ENCODE results near the gene LYSMD1. TPM values are rescaled to one million over a fixed set of nuclear protein-coding genes. Genes with fewer than 3 reads are reported as not detected.

Gene LYSMD1
- total and polyA plus RNA-seq, 2 donors (not counting 3 experiments of a cell fraction or from before 2014, with no cell fraction given), result 1.7 to 8.2 TPM

DNA sequence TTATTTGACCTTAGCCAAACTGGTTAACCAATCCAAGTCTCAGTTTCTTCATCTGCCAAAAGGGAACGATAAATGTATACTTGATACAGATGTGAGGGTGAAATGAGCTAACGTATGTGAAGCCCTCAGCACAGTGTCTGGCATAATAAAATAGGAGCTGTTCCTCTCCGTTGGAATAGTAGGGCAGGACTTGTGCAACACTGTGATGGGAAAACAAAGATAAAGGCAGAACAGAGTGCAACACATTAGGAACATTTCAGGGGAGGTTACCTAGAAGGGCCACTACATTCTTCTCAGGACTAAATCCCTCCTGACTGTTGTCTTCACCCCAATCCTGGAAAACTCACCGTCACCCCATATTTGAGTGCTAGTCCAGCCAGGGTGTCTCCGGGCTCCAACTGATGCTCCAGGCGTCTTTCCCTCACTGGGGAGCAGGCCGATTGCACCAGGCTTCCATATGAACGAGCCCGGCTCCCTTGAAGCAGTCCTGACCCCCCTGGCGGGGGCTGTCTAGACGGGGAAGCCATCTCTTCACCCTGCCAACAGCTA, 896 bp downstream of the LYSMD1 start:
- Histone ChIP-seq H3K4me1 (ENCODE audit: control insufficient read depth, extremely low read depth, insufficient read depth, low read length) (peaks cover 19% of the 10 kb centered on the region), H3K9me1 (replicated peaks; ENCODE audit: control insufficient read depth, extremely low read depth, insufficient read depth, low read length) (no peaks in the 10 kb centered on the region), H3K9ac (replicated peaks; ENCODE audit: extremely low read depth, insufficient read depth, low read length) (peak overlapping the region; percentile 94), H2AFZ (ENCODE audit: low read depth, low read length) (peak overlapping the region; percentile 90), H4K20me1 (replicated peaks; ENCODE audit: control insufficient read depth, extremely low read depth, insufficient read depth, low read length) (no peaks in the 10 kb centered on the region), H3K36me3 (ENCODE audit: control insufficient read depth in 2 of 2, extremely low read depth in 1 of 2, insufficient read depth in 2 of 2, low read length in 2 of 2) (peaks cover 0 to 13% of the 10 kb centered on the region in 2 experiments), H3K79me2 (ENCODE audit: control insufficient read depth, insufficient read depth, low read length) (peaks cover 21% of the 10 kb centered on the region), H3K4me2 (ENCODE audit: insufficient read depth, low read length) (peak overlapping the region; percentile 92), H3K27me3 (ENCODE audit: control insufficient read depth in 2 of 2, insufficient read depth in 2 of 2, low read length in 2 of 2) (no peaks in the 10 kb centered on the region), H3K4me3 (replicated peaks in 1 of 3; ENCODE audit: insufficient read depth in 1 of 3, low read depth in 1 of 3, low read length in 3 of 3) (peak overlapping the region; percentile 65 to 89 (median 81)), H3K27ac (ENCODE audit: insufficient read depth, low read depth, low read length) (peak overlapping the region; percentile 61), H3K9me3 (replicated peaks; ENCODE audit: control insufficient read depth, insufficient read depth, low read length) (no peaks in the 10 kb centered on the region)
- DNase-seq (ENCODE audit: low read depth, low spot score) (no peak), FAIRE-seq (peak; percentile 37)
- dilution Hi-C loops (cut with MboI; ENCODE audit: extremely low pct_ligation_motif_present, low sequenced_read_pairs), result no loop called here
- BruUV-seq (replicated peaks), result no TSS peak
- CTCF ChIA-PET, result interaction anchor here (0.6 to 2.9 kb wide), 10 partner anchors 8 to 140 kb away, joined by 3 to 17 read pairs (median 4); partner anchors contain the start of gene TNFAIP8L2
- POLR2A ChIA-PET, result interaction anchor here (0.8 kb wide), 1 partner anchor 585 kb away, joined by 3 read pairs; the partner anchor contains the start of gene MCL1
- TF ChIP-seq JUN (IDR thresholded peaks at IDR 0.05; ENCODE audit: borderline replicate concordance, insufficient read depth, insufficient read length, low read depth) (no peak), POLR2AphosphoS5 (IDR thresholded peaks at IDR 0.05; ENCODE audit: insufficient read depth, low read depth, low read length) (peak; percentile 28)
- intact Hi-C loops (cut with micrococcal nuclease), result loop anchor here (1.0 kb wide), 2 partner anchors 19 to 25 kb away; partner anchors contain the start of genes SEMA6C and VPS72

DNA sequence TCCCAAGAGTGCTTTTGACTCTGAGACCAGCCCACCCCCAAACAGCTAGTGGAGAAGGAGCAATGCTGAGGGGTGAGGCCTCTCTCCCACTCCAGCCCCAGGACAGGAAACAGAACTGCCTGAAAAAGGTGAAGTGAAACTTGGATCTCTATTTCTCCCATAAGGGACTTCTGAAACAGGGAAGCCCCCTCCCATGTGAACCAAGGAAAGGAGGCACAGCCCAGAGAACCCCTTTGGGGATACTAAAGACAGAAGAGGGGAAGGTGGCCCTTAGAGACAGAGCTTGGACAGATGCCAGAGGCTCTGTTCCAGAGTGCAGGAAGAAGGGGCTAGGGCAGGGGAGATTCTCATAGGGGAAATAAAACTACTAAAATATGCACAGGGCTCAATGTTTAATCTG, 6.3 kb downstream of the LYSMD1 start:
- ChIA-PET POLR2A (no interaction called here), CTCF (interaction anchor here (1.5 to 11.7 kb wide), 3 partner anchors 58 to 135 kb away, joined by 4 to 623 read pairs (median 7); no protein-coding TSS in a partner anchor)
- no peak overlapping the region for H2AFZ ChIP-seq (ENCODE audit: low read depth, low read length)
- no peak overlapping the region for H3K27ac ChIP-seq (ENCODE audit: insufficient read depth, low read depth, low read length)
- H3K4me3 ChIP-seq (replicated peaks in 1 of 3; ENCODE audit: insufficient read depth in 1 of 3, low read depth in 1 of 3, low read length in 3 of 3), result no peak overlapping the region
- no peak overlapping the region for H3K4me2 ChIP-seq (ENCODE audit: insufficient read depth, low read length)
- H4K20me1 ChIP-seq (replicated peaks; ENCODE audit: control insufficient read depth, extremely low read depth, insufficient read depth, low read length), result no peaks in the 10 kb centered on the region
- H3K36me3 ChIP-seq (ENCODE audit: control insufficient read depth in 2 of 2, extremely low read depth in 1 of 2, insufficient read depth in 2 of 2, low read length in 2 of 2), result peaks cover 2 to 16% of the 10 kb centered on the region in 2 experiments
- intact Hi-C loops (cut with micrococcal nuclease), result no loop called here
- no peaks in the 10 kb centered on the region for H3K27me3 ChIP-seq (ENCODE audit: control insufficient read depth in 2 of 2, insufficient read depth in 2 of 2, low read length in 2 of 2)
- TF ChIP-seq MYC (IDR thresholded peaks at IDR 0.05; ENCODE audit: low read depth, low read length) (no peak), FOS (IDR thresholded peaks at IDR 0.05; ENCODE audit: borderline replicate concordance, insufficient read depth, low read length) (no peak), POLR2A (IDR thresholded peaks at IDR 0.05; ENCODE audit: low read depth, low read length) (no peak), EZH2 (IDR thresholded peaks at IDR 0.05; ENCODE audit: borderline replicate concordance, low read depth, low read length, severe bottlenecking) (no peak), GATA2 (IDR thresholded peaks at IDR 0.05; ENCODE audit: insufficient read depth, insufficient read length, low read depth, low read length) (no peak), JUN (IDR thresholded peaks at IDR 0.05; ENCODE audit: borderline replicate concordance, insufficient read depth, insufficient read length, low read depth) (no peak), POLR2AphosphoS5 (IDR thresholded peaks at IDR 0.05; ENCODE audit: insufficient read depth, low read depth, low read length) (no peak)
- TF ChIP-seq, protein P1, sequence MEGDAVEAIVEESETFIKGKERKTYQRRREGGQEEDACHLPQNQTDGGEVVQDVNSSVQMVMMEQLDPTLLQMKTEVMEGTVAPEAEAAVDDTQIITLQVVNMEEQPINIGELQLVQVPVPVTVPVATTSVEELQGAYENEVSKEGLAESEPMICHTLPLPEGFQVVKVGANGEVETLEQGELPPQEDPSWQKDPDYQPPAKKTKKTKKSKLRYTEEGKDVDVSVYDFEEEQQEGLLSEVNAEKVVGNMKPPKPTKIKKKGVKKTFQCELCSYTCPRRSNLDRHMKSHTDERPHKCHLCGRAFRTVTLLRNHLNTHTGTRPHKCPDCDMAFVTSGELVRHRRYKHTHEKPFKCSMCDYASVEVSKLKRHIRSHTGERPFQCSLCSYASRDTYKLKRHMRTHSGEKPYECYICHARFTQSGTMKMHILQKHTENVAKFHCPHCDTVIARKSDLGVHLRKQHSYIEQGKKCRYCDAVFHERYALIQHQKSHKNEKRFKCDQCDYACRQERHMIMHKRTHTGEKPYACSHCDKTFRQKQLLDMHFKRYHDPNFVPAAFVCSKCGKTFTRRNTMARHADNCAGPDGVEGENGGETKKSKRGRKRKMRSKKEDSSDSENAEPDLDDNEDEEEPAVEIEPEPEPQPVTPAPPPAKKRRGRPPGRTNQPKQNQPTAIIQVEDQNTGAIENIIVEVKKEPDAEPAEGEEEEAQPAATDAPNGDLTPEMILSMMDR (IDR thresholded peaks at IDR 0.05; ENCODE audit: extremely low read depth in 1 of 2, insufficient read depth in 1 of 2, low read depth in 1 of 2, low read length in 2 of 2), result no peak
- TF ChIP-seq, protein P2, sequence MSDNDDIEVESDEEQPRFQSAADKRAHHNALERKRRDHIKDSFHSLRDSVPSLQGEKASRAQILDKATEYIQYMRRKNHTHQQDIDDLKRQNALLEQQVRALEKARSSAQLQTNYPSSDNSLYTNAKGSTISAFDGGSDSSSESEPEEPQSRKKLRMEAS (IDR thresholded peaks at IDR 0.05; ENCODE audit: insufficient read depth, insufficient read length), result no peak
- dilution Hi-C loops (cut with MboI; ENCODE audit: extremely low pct_ligation_motif_present, low sequenced_read_pairs), result no loop called here
- peaks cover 20% of the 10 kb centered on the region for H3K4me1 ChIP-seq (ENCODE audit: control insufficient read depth, extremely low read depth, insufficient read depth, low read length)
- no peak overlapping the region for H3K9ac ChIP-seq (replicated peaks; ENCODE audit: extremely low read depth, insufficient read depth, low read length)
- no peak for DNase-seq (ENCODE audit: low read depth, low spot score)
- peaks cover under 1% of the 10 kb centered on the region for H3K79me2 ChIP-seq (ENCODE audit: control insufficient read depth, insufficient read depth, low read length)
- H3K9me3 ChIP-seq (replicated peaks; ENCODE audit: control insufficient read depth, insufficient read depth, low read length), result no peaks in the 10 kb centered on the region
- H3K9me1 ChIP-seq (replicated peaks; ENCODE audit: control insufficient read depth, extremely low read depth, insufficient read depth, low read length), result no peaks in the 10 kb centered on the region
- FAIRE-seq, result no peak
- no TSS peak for BruUV-seq (replicated peaks)
